ENCODE results near the gene CFAP410.

The CFAP410 gene

GRCh38 chr21:44338971-44339910 is at the start of gene CFAP410:
CFAP410 (minus strand) TSS chr21:44339390; CDS start chr21:44339194, 196 bp downstream.
- peak; percentile 52 for DNase-seq

DNA sequence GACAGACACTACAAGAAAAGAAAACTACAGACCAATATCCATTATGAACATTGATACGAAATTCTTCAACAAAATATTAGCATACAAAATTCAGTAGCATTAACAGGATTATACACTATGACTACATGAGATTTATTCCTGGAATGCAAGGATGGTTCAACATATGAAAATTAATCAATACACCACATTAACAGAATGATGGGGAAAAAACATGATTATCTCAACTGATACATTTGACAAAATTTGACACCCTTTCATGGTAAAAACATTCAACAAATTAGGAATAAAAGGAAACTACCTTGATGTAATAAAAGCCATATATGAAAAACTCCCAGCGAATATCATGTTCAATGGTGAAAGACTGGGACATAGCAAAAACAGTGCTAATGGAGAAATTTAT is 45.8 kb upstream of the CFAP410 start:
- DNase-seq, result no peak

DNA sequence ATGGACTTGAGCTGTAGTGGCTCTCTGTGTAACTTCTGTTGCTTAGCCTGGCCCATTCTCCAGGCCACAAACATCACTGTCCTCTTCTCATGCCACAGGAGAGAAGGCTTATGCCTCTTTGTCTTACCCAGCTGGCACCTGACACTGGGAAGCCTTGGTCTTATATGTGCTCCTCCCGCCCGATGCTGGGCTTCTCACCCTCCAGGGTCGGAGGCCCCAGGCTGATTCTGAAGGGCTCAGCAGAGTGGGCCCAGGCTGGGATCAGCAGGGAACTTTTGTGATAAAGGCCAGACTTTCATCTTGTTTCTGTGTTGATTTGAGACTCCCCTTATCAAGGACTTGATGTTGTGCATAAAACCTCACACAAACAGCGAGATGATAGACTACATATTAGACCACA is 44.0 kb upstream of the CFAP410 start:
- DNase-seq, result no peak

GRCh38 chr21:44382536-44382935 is 43.3 kb upstream of the CFAP410 start:
- DNase-seq, result no peak

- DNase-seq, result no peak
Measured at GRCh38 chr21:44381874-44382273, 42.7 kb upstream of the CFAP410 start.

GRCh38 chr21:44380876-44381275 is 41.7 kb upstream of the CFAP410 start:
- DNase-seq, result no peak

GRCh38 chr21:44379991-44380865 is 41.0 kb upstream of the CFAP410 start:
- DNase-seq, result no peak

- DNase-seq, result no peak
Measured at GRCh38 chr21:44379515-44379848, 40.3 kb upstream of the CFAP410 start.

- no peak for DNase-seq
Measured at GRCh38 chr21:44378646-44379514, 39.7 kb upstream of the CFAP410 start.

DNA sequence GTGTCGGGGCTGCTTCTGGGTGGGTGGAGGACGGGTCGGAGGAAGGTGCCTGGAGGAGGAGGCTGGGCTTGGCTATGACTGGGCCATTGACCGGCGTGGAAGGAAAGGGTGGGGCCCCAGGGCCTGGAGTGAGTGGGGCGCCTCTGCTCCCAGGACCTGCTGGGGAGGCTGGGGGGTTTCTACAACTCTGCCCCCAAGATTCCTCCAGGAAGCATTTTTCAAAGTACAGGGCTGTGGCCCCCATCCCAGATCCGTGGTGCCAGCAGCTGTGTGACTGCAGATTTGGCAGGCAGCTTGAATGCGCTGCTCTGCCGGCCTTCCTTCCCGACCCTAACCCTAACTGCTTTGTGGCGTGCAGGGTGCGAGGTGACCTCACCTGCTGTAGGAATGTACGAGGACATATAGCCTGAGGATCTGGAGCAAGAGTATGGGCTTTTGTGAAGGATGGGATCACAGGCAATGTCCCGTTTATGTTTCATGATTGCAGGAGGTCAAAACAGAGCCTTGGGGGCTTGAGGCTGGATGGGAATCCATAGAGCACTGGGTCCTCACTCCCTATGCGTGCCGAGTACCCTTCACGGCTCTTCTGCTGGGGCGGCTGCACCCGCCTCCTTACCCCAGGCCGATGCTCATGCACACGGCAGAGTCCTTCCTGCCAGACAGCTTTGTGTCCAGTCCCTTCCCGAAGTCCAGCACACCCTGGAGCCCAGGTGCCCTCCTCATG is 38.9 kb upstream of the CFAP410 start:
- no peak for DNase-seq

DNA sequence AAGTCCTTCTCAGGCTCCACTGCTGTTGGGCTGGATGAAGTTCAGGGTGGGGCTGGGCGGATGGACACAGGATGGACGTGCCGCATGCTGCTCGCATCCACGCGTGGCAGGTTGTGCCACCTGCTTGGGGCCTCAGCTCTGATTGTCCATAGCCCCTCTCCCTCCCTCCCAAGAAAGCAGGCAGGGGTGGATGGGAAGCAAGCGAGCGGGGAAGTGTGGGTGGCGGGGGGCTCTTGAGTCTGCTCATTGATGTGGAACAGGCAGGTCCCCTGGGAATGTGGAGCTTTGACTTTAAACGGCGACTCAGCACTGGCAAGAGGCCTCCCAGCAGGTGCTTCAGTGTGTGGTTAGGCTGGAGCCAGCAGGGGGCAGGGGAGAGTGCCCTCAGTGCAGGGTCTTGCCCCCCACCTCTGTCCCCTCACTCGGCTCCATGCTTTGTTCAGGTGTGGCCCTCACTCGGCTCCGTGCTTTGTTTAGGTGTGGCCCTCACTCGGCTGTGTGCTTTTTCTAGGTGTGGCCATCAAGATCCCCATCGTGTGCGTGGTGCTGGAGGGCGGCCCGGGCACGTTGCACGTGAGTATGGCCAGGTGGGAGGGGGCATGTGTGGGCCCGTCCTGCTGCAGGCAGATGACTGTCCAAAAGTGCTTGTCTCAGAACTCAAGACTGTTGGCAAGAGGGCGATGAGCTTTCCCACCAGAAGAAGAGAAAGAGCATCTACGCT is 38.2 kb upstream of the CFAP410 start:
- DNase-seq, result no peak

- no peak for DNase-seq
Measured at GRCh38 chr21:44376606-44377005, 37.4 kb upstream of the CFAP410 start.

DNA sequence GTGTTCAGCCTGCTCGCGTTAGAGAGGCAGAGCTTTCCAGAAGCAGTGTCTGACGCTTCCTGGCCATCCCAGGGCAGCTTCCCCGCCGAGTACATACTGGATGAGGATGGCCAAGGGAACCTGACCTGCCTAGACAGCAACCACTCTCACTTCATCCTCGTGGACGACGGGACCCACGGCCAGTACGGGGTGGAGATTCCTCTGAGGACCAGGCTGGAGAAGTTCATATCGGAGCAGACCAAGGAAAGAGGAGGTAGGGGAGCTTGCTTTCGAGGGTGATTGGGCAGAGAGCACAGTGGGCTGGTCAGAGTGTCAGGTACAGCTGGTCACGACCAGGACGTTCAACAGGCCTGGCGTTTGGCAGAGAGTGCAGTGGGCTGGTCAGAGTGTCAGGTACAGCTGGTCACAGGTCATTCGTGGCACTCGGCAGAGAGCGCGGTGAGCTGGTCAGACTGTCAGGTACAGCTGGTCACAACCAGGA is 36.6 kb upstream of the CFAP410 start:
- DNase-seq, result no peak

- no peak for DNase-seq
Measured at GRCh38 chr21:44375281-44375651, 36.1 kb upstream of the CFAP410 start.

GRCh38 chr21:44374601-44375280 is 35.6 kb upstream of the CFAP410 start:
- DNase-seq, result no peak

GRCh38 chr21:44372616-44373015 is 33.4 kb upstream of the CFAP410 start:
- DNase-seq, result no peak

DNA sequence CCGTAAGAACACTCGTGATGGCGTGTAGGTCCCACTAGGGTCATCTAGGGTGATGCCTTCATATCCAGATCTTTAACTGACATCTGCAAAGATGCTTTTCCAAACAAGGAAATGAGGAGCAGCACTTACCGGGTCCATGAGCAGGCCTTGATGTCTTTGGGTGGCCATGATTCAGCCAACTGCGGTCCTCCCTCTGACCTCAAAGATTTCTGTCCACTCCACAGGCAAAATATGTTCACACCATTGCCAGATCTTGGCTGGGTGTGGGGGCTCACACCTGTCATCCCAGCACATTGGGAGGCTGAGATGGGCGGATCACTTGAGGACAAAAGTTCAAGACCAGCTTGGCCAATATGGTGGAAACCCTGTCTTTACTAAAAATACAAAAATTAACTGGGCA is 32.4 kb upstream of the CFAP410 start:
- DNase-seq, result no peak

DNA sequence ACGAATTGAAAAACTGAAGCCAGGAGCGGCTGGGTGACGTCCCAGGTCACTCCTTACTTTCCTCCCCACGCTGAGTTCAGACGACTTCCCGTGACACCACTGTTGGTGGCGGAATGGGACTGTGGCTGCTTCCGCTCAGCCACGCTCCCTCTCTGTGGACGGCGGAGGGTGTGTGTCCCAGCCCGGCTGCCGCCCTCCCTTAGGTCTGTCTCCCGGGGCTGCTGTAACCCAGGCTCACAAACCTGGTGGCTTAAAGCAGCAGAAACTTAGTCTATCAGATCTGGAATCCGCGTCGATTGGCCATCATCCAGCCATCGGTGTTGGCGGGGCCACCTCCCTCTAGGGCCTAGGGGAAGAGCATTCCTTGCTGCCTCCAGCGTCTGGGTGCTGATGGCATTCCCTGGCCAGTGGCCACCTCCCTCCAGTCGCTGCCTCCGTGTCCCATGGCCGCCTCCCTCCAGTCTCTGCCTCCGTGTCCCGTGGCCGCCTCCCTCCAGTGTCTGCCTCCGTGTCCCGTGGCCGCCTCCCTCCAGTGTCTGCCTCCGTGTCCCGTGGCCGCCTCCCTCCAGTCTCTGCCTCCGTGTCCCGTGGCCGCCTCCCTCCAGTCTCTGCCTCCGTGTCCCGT is 31.7 kb upstream of the CFAP410 start:
- DNase-seq, result no peak

DNA sequence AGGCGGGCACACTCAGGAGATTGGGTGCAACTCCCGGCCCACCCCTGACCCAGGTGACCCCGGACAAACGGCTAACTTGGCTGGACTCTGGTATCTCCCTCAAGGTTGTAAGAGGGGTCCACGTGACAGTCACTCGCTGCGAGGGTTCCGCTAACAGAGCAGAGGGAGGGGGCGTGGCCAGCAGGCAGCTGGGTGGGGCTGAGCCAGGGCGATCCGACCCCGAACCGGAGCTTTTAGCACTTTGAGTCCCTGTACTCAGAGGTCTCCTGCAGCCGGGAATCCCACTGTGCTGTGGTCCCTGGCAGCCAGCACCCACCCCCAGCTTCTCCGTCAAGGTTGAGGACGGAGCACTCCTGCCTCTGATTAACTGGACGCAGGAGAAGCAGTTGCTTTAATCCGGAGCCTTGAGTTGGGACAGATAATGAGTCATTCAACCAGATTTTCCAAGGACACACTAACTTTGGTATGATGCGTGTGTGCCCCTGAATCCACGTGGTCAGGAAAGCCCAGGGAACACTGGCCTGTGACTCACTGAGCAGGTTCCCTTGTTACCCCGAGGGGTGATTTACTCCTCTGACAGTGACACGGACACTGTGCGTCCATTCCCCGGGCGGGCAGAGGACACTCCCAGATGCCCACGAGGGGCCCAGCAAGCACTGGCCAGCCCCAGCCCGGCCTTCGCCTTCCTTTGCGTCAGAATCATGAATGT is 31.0 kb upstream of the CFAP410 start:
- no peak for DNase-seq
